GM12878 (cell line): ENCODE data around the gene RAB44. TPM values are rescaled to one million over a fixed set of nuclear protein-coding genes. Genes with fewer than 3 reads are reported as not detected.

Source experiments
- ATAC-seq: fragments of 200-7000 bp; cut with Tn5 transposase; 3 replicates; pipeline ENCODE4 v1.9.1; 2020; ENCODE audit warnings: mild to moderate bottlenecking, moderate library complexity
- BruUV-seq: library from RNA; stranded (reverse); fragments of 400-500 nt; replicated peaks from 2 replicates; lab custom pipeline; 2021; lab: Mats Ljungman, UMichigan
- CTCF ChIA-PET: fragments of 300-600 bp; sonication (Branson Sonifier 250); formaldehyde crosslinking; extraction: SDS; loops from one replicate; lab custom pipeline; 2021; ENCODE audit warnings: inconsistent platforms; lab: Yijun Ruan, JAX
- POLR2A ChIA-PET: fragments of 350-600 bp; formaldehyde crosslinking; extraction: SDS; loops from one replicate; lab custom pipeline; 2021; ENCODE audit warnings: inconsistent platforms; lab: Charles Lee
- RAD21 ChIA-PET: fragments of 300-600 bp; sonication (Branson Sonifier 250); formaldehyde crosslinking; loops from one replicate; lab custom pipeline; 2023; ENCODE audit warnings: antibody characterized with exemption; ENCODE audit not compliant: unreplicated experiment; lab: Charles Lee
- SMC1A ChIA-PET: fragments of 300-600 bp; sonication (Branson Sonifier 250); formaldehyde crosslinking; loops from one replicate; lab custom pipeline; 2023; ENCODE audit not compliant: unreplicated experiment, uncharacterized antibody; lab: Charles Lee
- DNase-seq: peaks from one replicate; pipeline ENCODE4 v3.0.0-alpha.2; 2011; ENCODE audit warnings: low read depth, low spot score
- FAIRE-seq: peaks from 3 replicates; lab custom pipeline; 2011; peaks lifted over from hg19 to GRCh38; lab: Jason Lieb, UNC
- H2AFZ ChIP-seq: 2 replicates; pipeline ENCODE4 v1.6.0; 2011; ENCODE audit warnings: low read depth, low read length, control low read depth; ENCODE audit not compliant: control insufficient read depth
- H3K27ac ChIP-seq: 2 replicates; pipeline ENCODE4 v1.5.1; 2011; ENCODE audit warnings: control low read depth; ENCODE audit not compliant: control insufficient read depth, insufficient read depth
- H3K27me3 ChIP-seq, 2 experiments: replicated peaks in 1 of 2; 2 replicates each; pipeline versions ENCODE4 v1.6.0 to v1.6.1; 2011; ENCODE audit warnings: low read length in 1 of 2; ENCODE audit not compliant: control insufficient read depth in 2 of 2, insufficient read depth in 2 of 2
- H3K36me3 ChIP-seq, 2 experiments: 2 replicates each; pipeline ENCODE4 v1.5.1; 2011; ENCODE audit warnings: low read length in 1 of 2; ENCODE audit not compliant: control insufficient read depth in 2 of 2, insufficient read depth in 2 of 2
- H3K4me1 ChIP-seq: 2 replicates; pipeline ENCODE4 v1.6.1; 2011; ENCODE audit warnings: mild to moderate bottlenecking, low read length, moderate library complexity, mixed read lengths; ENCODE audit not compliant: control insufficient read depth, insufficient read depth
- H3K4me2 ChIP-seq: 2 replicates; pipeline ENCODE4 v1.6.0; 2011; ENCODE audit warnings: control low read depth; ENCODE audit not compliant: control insufficient read depth, insufficient read depth
- H3K4me3 ChIP-seq: fragments of 200-600 bp; sonication (generic); 2 replicates; pipeline ENCODE4 v1.5.1; 2016
- H3K79me2 ChIP-seq: 2 replicates; pipeline ENCODE4 v1.6.0; 2011; ENCODE audit warnings: low read length; ENCODE audit not compliant: control insufficient read depth, insufficient read depth
- H3K9ac ChIP-seq: 2 replicates; pipeline ENCODE4 v1.8.0; 2011; ENCODE audit warnings: low read length, control low read depth, mixed read lengths; ENCODE audit not compliant: control insufficient read depth, insufficient read depth
- H3K9me3 ChIP-seq: replicated peaks from 3 replicates; pipeline ENCODE4 v1.5.1; 2011; ENCODE audit warnings: mild to moderate bottlenecking, low read length; ENCODE audit not compliant: control insufficient read depth, insufficient read depth
- H4K20me1 ChIP-seq: 2 replicates; pipeline ENCODE4 v1.6.0; 2011; ENCODE audit not compliant: control insufficient read depth, insufficient read depth
- IRF5 ChIP-seq: fragments of 450-650 bp; IDR thresholded peaks from 2 replicates; pipeline ENCODE4 v1.6.1; 2017; ENCODE audit warnings: borderline replicate concordance
- MYB ChIP-seq: fragments of 150-350 bp; IDR thresholded peaks from 2 replicates; pipeline ENCODE4 v1.6.1; 2014; ENCODE audit warnings: mild to moderate bottlenecking, low read depth, low read length, borderline replicate concordance
- NFIC ChIP-seq: IDR thresholded peaks from 2 replicates; pipeline ENCODE4 v1.6.1; 2012; ENCODE audit warnings: low read depth, mild to moderate bottlenecking, inconsistent platforms, low read length, moderate library complexity
- RELB ChIP-seq: fragments of 450-650 bp; IDR thresholded peaks from 2 replicates; pipeline ENCODE4 v1.6.1; 2017; ENCODE audit warnings: low read depth, mild to moderate bottlenecking, moderate library complexity
- REST ChIP-seq: IDR thresholded peaks from 2 replicates; pipeline ENCODE4 v1.6.1; 2012; ENCODE audit warnings: mild to moderate bottlenecking, low read depth, low read length
- ZBTB33 ChIP-seq: fragments of 450-650 bp; IDR thresholded peaks from 2 replicates; pipeline ENCODE4 v1.6.1; 2017; ENCODE audit warnings: mild to moderate bottlenecking
- WGBS: methylation state at CpG from one replicate; pipeline ENCODE4 v1.1.6; 2016; ENCODE audit warnings: low lambda C conversion rate; ENCODE audit not compliant: insufficient replicate concordance, insufficient coverage; ENCODE audit errors: missing lambda C conversion rate; 5-methylcytosine and 5-hydroxymethylcytosine counted together
- in situ Hi-C: fragments of 300-500 bp; cut with MboI; formaldehyde crosslinking; loops from 9 replicates; pipeline ENCODE4 v1.14.3; 2018; ENCODE audit warnings: mixed read lengths
- intact Hi-C: fragments of 100-400 bp; cut with micrococcal nuclease; formaldehyde crosslinking; loops from one replicate; pipeline ENCODE4 v1.14.2; 2022; ENCODE audit not compliant: unreplicated experiment
- polyA plus RNA-seq, 11 experiments: library from polyadenylated mRNA; depleted of rRNA in 4 of 11; unstranded in 6 of 11; stranded (reverse) in 5 of 11; fragments of >200 nt; fragmentation: Nextera tagmentation in 4 of 11; fragmentation: Illumina TruSeq in 1 of 11; extraction: Ambion mirVana in 4 of 11; extraction: Trizol in 1 of 11; gene quantifications; 1 replicate in 1 of 11; 2 replicates in 10 of 11; pipeline versions ENCODE4 v1.2.1 to v1.2.3, GENCODE V29; 2011 to 2016; ENCODE audit warnings: inconsistent platforms in 2 of 11, missing spikeins in 2 of 11, low read depth in 1 of 11
- total RNA-seq, 4 experiments: library from RNA; depleted of rRNA in 3 of 4; stranded (reverse); fragments of >200 nt in 3 of 4; fragmentation: Illumina TruSeq in 1 of 4; extraction: Trizol in 1 of 4; gene quantifications; 2 replicates each; pipeline versions ENCODE4 v1.2.1 to v1.2.3, GENCODE V29; 2013 to 2021

Gene RAB44
- total and polyA plus RNA-seq, 10 of the 15 experiments (the other 5 are each of a cell fraction or from before 2014, with no cell fraction given): 0.01 to 0.08 (median 0.05) TPM; not detected in 2

DNA sequence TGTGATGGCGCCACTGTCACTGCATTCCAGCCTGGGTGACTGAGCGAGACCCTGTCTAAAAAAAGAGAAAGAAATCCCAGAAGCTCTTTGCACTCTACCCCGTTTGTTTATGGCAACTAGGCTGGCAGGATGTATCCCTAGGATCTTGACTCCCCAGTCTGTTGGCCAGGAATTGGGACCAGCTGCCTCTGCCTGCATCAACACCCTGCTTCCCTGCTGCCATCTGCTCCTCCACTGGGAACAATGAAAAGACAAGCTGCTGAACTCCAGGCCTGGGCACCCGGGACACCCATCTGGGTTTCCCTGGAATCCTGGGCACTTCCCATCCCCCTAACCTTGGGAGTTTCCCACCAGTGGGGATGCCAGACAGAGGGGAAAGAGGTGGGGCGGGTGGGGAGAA, 76.7 kb downstream of the RAB44 start:
- Histone ChIP-seq H3K4me1 (peaks cover 4% of the 10 kb centered on the region), H3K9ac (no peak overlapping the region), H3K27ac (no peak overlapping the region), H3K79me2 (no peaks in the 10 kb centered on the region), H3K4me2 (no peak overlapping the region), H3K36me3 (no peaks in the 10 kb centered on the region), H3K9me3 (no peaks in the 10 kb centered on the region), H3K4me3 (no peak overlapping the region), H2AFZ (no peak overlapping the region), H3K27me3 (peaks cover 0 to 6% of the 10 kb centered on the region in 2 experiments; a peak in 1 of 4 replicates), H4K20me1 (no peaks in the 10 kb centered on the region)
- FAIRE-seq (no peak), ATAC-seq (no peak), DNase-seq (no peak)
- WGBS: 54% methylated on average over 5 of the region's 5 CpGs
- CTCF ChIA-PET: interaction anchor here (0.6 to 3.9 kb wide), 2 partner anchors 8 to 81 kb away, joined by 3 to 22 read pairs; no protein-coding TSS in a partner anchor
- POLR2A ChIA-PET: no interaction called here
- SMC1A ChIA-PET: no interaction called here
- no TSS peak for BruUV-seq
- intact Hi-C loops (no loop called here), in situ Hi-C loops (no loop called here)
- RAD21 ChIA-PET: no interaction called here
- no peak for TF ChIP-seq ZBTB33

DNA sequence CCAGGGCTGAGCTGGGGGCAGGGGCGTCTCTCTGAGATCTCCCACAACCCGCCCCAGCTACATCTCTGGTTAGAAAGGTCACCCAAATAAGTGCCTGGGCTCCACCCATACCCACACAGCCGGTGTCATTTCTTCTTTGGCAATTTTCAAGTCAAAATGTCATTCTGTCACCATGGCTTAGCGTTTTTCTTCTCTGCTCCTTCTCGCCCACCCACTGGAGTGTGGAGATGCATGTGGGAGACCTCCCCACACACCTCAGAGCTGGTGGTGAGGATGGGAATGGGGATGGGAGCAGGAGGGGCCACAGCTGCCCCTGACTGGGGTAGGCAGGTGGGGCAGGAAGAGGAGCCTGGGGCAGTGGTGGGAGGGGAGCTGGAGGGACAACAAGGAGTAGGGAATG, 78.5 kb downstream of the RAB44 start:
- H4K20me1 ChIP-seq: no peaks in the 10 kb centered on the region
- ChIA-PET SMC1A (interaction anchor here (0.7 to 1.8 kb wide), 2 partner anchors 10 to 178 kb away, joined by 3 to 8 read pairs; no protein-coding TSS in a partner anchor), CTCF (interaction anchor here (0.9 to 3.9 kb wide), 4 partner anchors 9 to 434 kb away, joined by 3 to 22 read pairs (median 6); no protein-coding TSS in a partner anchor), POLR2A (no interaction called here), RAD21 (interaction anchor here (1.4 kb wide), 1 partner anchor 10 kb away, joined by 4 read pairs; no protein-coding TSS in a partner anchor)
- no peak overlapping the region for H3K27ac ChIP-seq
- 14% methylated on average over 5 of the region's 5 CpGs for WGBS
- no peaks in the 10 kb centered on the region for H3K79me2 ChIP-seq
- intact Hi-C loops (no loop called here), in situ Hi-C loops (no loop called here)
- no peaks in the 10 kb centered on the region for H3K9me3 ChIP-seq
- DNase-seq (no peak), ATAC-seq (no peak), FAIRE-seq (no peak)
- H3K4me1 ChIP-seq: peaks cover 10% of the 10 kb centered on the region; the same call in 1 of the 2 replicates
- no peak overlapping the region for H2AFZ ChIP-seq
- BruUV-seq: no TSS peak
- peaks cover 0 to 6% of the 10 kb centered on the region in 2 experiments; a peak in 1 of 4 replicates for H3K27me3 ChIP-seq
- no peak overlapping the region for H3K4me2 ChIP-seq
- H3K36me3 ChIP-seq: no peaks in the 10 kb centered on the region
- no peak overlapping the region for H3K4me3 ChIP-seq
- no peak overlapping the region for H3K9ac ChIP-seq
- TF ChIP-seq RELB: no peak
- TF ChIP-seq IRF5: no peak
- no peak for TF ChIP-seq NFIC
- no peak for TF ChIP-seq MYB
- TF ChIP-seq REST: no peak
